ENCODE data around the gene ARHGEF16.
A peak's percentile ranks its signal among the peaks of the same experiment; 100 is the strongest.

DNA sequence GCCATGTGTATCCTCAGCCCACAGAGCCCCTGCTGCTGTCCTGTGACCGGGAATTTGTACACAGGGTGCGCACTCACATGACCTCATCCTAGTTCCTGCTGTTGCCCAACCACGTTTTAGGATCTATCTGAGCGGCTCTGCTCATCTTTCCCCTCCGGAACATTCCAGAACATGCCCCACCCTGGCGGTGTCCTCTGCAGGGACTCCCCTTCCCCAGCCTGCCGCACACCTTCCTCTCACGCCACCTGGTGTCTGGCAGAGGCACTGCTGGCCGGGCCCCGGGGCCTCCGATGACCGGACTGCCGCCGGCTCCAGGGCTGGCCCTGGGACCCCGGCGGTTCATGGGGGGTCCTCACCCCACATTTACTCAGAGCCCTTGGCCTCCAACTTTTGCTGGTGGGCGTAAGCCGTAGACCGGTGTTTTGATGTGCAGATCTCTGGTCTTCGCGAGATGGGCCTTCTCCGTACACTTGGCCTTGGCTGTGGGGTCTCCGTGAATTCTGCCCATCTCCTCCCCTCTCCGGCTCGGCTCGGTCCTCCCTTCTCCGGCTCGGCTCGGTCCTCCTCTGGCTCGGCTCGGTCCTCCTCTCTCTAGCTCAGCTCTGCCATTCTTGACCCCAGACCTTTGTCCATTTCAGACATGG lies 29.5 kb downstream of the ARHGEF16 start:
- TF ChIP-seq RCOR1 (IDR thresholded peaks at IDR 0.05; ENCODE audit: low read length) = no peak
- no peak for TF ChIP-seq NFIC (IDR thresholded peaks at IDR 0.05; ENCODE audit: borderline replicate concordance)
- no peak for TF ChIP-seq RFX5 (IDR thresholded peaks at IDR 0.05; ENCODE audit: low read length)
- TF ChIP-seq CTCF (IDR thresholded peaks at IDR 0.05) = peak; percentile 60
- TF ChIP-seq ELF1 (IDR thresholded peaks at IDR 0.05) = no peak
- TF ChIP-seq EP300 (IDR thresholded peaks at IDR 0.05; ENCODE audit: borderline replicate concordance in 1 of 2, low read depth in 1 of 2, low read length in 1 of 2) = no peak
- TF ChIP-seq RAD21 (IDR thresholded peaks at IDR 0.05; ENCODE audit: low read length) = peak; percentile 47
- no peak for TF ChIP-seq ZBTB33 (IDR thresholded peaks at IDR 0.05; ENCODE audit: borderline replicate concordance, low read depth)
- TF ChIP-seq NRF1 (IDR thresholded peaks at IDR 0.05; ENCODE audit: low read depth, low read length) = no peak
- no peak for TF ChIP-seq CHD2 (IDR thresholded peaks at IDR 0.05; ENCODE audit: low read length, partially characterized antibody)
- TF ChIP-seq GABPA (IDR thresholded peaks at IDR 0.05; ENCODE audit: low read depth) = no peak
- no peak for TF ChIP-seq EZH2phosphoT487 (IDR thresholded peaks at IDR 0.05; ENCODE audit: borderline replicate concordance, low read depth)
- no peak for TF ChIP-seq REST (IDR thresholded peaks at IDR 0.05; ENCODE audit: low read depth, low read length)
- no peak for TF ChIP-seq YY1 (IDR thresholded peaks at IDR 0.05; ENCODE audit: low read depth)

Data from SK-N-SH (cell line).